WI38 (cell line): Measurements from ENCODE around the gene CLEC2L.
"Not testable (repeated sequence)": the region's sequence is repeated elsewhere in the genome, so short reads cannot be mapped to it uniquely, and the experiment has no call there.

Source experiments
- H3K4me3 ChIP-seq: 2 replicates; pipeline ENCODE4 v1.5.1; 2011; ENCODE audit warnings: low read depth, mild to moderate bottlenecking, control low read depth, low read length
- CTCF ChIP-seq: IDR thresholded peaks from 2 replicates; pipeline ENCODE4 v1.5.1; 2012; ENCODE audit warnings: low read depth, mild to moderate bottlenecking, control low read depth, low read length

The CLEC2L gene

GRCh38 chr7:139542308-139543151 lies 19.0 kb downstream of the CLEC2L start:
- H3K4me3 ChIP-seq = no peak overlapping the region
- TF ChIP-seq CTCF = no peak

- no peak overlapping the region for H3K4me3 ChIP-seq
- no peak for TF ChIP-seq CTCF
These were observed 20.5 kb downstream of the CLEC2L start for GRCh38 chr7:139543801-139544603.

GRCh38 chr7:139544645-139545044 lies 21.2 kb downstream of the CLEC2L start:
- TF ChIP-seq CTCF = no peak
- H3K4me3 ChIP-seq = no peak overlapping the region

DNA sequence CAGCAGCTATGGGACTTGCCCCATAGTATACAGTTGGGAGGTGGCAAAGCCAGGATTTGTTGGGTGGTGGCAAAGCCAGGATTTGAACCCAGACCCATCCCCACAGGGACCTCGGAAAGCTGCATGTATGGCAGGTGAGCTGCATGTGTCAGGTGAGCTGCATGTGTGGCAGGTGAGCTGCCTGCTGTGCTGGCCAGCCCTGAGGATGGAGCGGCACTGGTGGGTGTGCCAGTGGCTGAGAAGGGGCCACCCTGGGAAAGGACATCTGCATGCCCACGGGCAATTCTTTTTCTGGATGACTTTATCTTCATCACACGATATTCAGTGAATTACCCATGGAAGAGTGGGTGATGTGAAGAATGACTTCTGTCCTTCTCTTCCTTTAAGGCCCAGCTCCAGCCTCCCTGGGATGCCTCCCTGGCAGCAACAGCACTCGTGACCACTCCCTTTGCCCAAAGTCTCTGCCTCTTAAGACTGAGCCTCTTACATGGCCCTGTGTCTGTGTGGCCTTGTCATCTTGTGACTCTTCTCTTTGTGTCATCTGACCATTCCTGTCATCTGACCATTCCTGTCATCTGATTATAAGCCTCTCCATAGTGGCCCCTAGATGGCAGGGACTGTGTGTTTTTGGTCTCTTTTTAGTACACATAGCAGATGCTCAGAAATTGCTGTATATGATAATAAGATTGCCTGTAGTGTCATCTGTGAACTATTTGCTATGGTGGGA lies 25.0 kb downstream of the CLEC2L start:
- no peak for TF ChIP-seq CTCF
- no peak overlapping the region for H3K4me3 ChIP-seq

- H3K4me3 ChIP-seq = not testable (repeated sequence)
These were observed 30.7 kb downstream of the CLEC2L start for GRCh38 chr7:139553991-139554700.

- H3K4me3 ChIP-seq = no peak overlapping the region
- TF ChIP-seq CTCF = no peak
These were observed 34.5 kb downstream of the CLEC2L start for GRCh38 chr7:139557857-139558581.
